Calu3 (cell line): ENCODE measurements around the gene SPTB. TPM values are rescaled to one million over a fixed set of nuclear protein-coding genes. Genes with fewer than 3 reads are reported as not detected.

Source experiments
- BruUV-seq: library from RNA; stranded (reverse); fragments of 400-500 nt; replicated peaks from 2 replicates; lab custom pipeline; 2021; lab: Mats Ljungman, UMichigan
- CTCF ChIA-PET: fragments of 300-600 bp; sonication (Branson Sonifier 250); formaldehyde crosslinking; loops from one replicate; lab custom pipeline; 2022; ENCODE audit warnings: antibody characterized with exemption; lab: Charles Lee
- DNase-seq: peaks from one replicate; pipeline ENCODE4 v3.0.0; 2022
- H3K27ac Mint-ChIP-seq: one replicate; pipeline ENCODE4 v1.8.0; 2022; ENCODE audit warnings: mixed read lengths; ENCODE audit not compliant: unreplicated experiment
- H3K27me3 Mint-ChIP-seq: one replicate; pipeline ENCODE4 v1.8.0; 2022; ENCODE audit warnings: mixed read lengths; ENCODE audit not compliant: unreplicated experiment
- H3K36me3 Mint-ChIP-seq: one replicate; pipeline ENCODE4 v1.8.0; 2022; ENCODE audit warnings: mild to moderate bottlenecking, moderate library complexity, mixed read lengths; ENCODE audit not compliant: insufficient read depth, unreplicated experiment
- H3K4me1 Mint-ChIP-seq: one replicate; pipeline ENCODE4 v1.8.0; 2022; ENCODE audit warnings: mild to moderate bottlenecking, low read depth, mixed read lengths; ENCODE audit not compliant: unreplicated experiment
- H3K4me3 Mint-ChIP-seq: one replicate; pipeline ENCODE4 v1.8.0; 2022; ENCODE audit warnings: mild to moderate bottlenecking, low read depth, moderate library complexity, mixed read lengths; ENCODE audit not compliant: unreplicated experiment
- H3K9me3 Mint-ChIP-seq: one replicate; pipeline ENCODE4 v1.8.0; 2022; ENCODE audit warnings: low read depth, mixed read lengths; ENCODE audit not compliant: unreplicated experiment
- intact Hi-C: fragments of 100-400 bp; cut with micrococcal nuclease; formaldehyde crosslinking; loops from one replicate; pipeline ENCODE4 v1.10.0; 2022; ENCODE audit not compliant: unreplicated experiment
- total RNA-seq: library from RNA; stranded (reverse); gene quantifications from 2 replicates; pipeline ENCODE4 v1.2.3, GENCODE V29; 2022
- TF ChIP-seq, protein P1 (sequence below): fragments of 200-600 bp; IDR thresholded peaks from one replicate; pipeline ENCODE4 v1.8.0; 2022; ENCODE audit warnings: antibody characterized with exemption; ENCODE audit not compliant: unreplicated experiment

SPTB gene
- total RNA-seq, 1 experiment from 2014 or later = not detected

DNA sequence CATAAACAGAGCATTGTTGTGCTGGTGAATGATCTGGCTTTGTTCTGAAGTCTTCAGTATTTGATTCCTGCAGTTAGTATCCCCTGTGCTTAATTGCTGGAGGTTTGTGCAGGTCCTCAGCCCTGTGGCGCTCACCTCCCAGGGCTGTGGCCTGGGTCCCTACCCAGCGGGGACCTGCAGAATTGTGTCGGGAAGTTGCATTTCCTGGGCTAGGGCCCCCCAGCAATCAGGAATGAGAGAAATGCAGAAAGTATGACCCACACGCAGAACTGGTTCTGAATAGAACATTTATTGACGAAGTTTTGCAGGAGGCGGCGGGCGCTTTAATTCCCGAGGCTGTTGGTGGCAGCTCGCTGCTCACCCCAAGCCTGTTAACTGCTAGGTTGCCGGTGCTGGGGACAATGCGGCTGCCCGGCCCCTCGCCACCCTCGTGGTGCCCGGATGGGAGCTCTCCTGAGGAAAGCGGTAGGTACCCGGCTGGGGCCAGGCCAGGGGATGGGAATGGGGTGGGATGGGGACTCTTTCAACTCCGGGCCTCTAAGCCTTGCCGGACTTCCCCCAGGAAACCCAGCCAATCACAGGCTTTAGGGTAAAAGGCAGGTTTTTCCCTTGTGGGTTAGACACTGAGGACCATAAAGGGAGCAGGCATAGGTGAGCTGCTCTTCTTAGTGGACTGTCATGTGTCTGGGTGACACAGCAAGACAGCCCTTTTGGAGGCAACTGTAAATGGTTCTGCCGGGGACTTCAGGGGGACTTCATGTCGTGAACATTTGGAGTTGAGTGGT, 163.9 kb downstream of the SPTB start:
- Mint-ChIP-seq H3K4me1 (peaks cover 63% of the 10 kb centered on the region), H3K27me3 (no peaks in the 10 kb centered on the region), H3K27ac (peak overlapping the region; percentile 89), H3K4me3 (peak overlapping the region; percentile 70), H3K9me3 (peaks cover 3% of the 10 kb centered on the region), H3K36me3 (peaks cover 35% of the 10 kb centered on the region)
- TF ChIP-seq, protein P1, sequence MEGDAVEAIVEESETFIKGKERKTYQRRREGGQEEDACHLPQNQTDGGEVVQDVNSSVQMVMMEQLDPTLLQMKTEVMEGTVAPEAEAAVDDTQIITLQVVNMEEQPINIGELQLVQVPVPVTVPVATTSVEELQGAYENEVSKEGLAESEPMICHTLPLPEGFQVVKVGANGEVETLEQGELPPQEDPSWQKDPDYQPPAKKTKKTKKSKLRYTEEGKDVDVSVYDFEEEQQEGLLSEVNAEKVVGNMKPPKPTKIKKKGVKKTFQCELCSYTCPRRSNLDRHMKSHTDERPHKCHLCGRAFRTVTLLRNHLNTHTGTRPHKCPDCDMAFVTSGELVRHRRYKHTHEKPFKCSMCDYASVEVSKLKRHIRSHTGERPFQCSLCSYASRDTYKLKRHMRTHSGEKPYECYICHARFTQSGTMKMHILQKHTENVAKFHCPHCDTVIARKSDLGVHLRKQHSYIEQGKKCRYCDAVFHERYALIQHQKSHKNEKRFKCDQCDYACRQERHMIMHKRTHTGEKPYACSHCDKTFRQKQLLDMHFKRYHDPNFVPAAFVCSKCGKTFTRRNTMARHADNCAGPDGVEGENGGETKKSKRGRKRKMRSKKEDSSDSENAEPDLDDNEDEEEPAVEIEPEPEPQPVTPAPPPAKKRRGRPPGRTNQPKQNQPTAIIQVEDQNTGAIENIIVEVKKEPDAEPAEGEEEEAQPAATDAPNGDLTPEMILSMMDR = no peak
- BruUV-seq = TSS peak; percentile 82
- peak; percentile 52 for DNase-seq
- CTCF ChIA-PET = interaction anchor here (1.1 kb wide), 1 partner anchor 9 kb away, joined by 3 read pairs; no protein-coding TSS in a partner anchor
- intact Hi-C loops = loop anchor here (5.0 kb wide), 1 partner anchor 44 kb away; no protein-coding TSS in a partner anchor

DNA sequence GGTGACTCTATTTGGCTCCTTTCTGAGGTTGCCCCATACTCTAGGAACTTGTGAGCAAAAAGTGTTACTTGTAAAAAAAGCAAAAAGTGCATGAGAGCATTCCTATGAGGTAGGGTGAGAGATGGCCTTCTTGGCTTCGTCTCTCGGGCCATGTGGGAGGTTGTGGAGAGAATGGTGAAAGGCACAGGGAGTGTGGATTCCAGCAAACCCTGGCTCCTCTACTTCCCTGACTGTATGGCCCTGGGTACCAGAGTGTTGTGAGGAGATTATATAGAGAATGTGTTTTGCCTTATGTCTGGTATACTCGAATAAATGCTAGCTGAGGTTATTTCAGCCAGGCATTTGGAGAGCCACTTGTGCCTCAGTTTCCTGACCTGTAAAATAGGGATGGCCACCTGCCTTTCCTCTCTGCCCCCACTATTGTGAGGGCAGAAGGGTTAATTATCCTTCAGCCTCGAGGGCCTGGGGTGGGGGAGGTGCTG, 164.5 kb downstream of the SPTB start:
- H3K36me3 Mint-ChIP-seq = peaks cover 31% of the 10 kb centered on the region
- CTCF ChIA-PET = interaction anchor here (0.6 kb wide), 1 partner anchor 287 kb away, joined by 5 read pairs; no protein-coding TSS in a partner anchor
- BruUV-seq = no TSS peak
- intact Hi-C loops = loop anchor here (5.0 kb wide), 1 partner anchor 43 kb away; no protein-coding TSS in a partner anchor
- H3K4me1 Mint-ChIP-seq = peaks cover 56% of the 10 kb centered on the region
- H3K27me3 Mint-ChIP-seq = no peaks in the 10 kb centered on the region
- TF ChIP-seq, protein P1 = no peak
- peak overlapping the region; percentile 70 for H3K4me3 Mint-ChIP-seq
- peaks cover 3% of the 10 kb centered on the region for H3K9me3 Mint-ChIP-seq
- no peak for DNase-seq
- H3K27ac Mint-ChIP-seq = peak overlapping the region; percentile 89

DNA sequence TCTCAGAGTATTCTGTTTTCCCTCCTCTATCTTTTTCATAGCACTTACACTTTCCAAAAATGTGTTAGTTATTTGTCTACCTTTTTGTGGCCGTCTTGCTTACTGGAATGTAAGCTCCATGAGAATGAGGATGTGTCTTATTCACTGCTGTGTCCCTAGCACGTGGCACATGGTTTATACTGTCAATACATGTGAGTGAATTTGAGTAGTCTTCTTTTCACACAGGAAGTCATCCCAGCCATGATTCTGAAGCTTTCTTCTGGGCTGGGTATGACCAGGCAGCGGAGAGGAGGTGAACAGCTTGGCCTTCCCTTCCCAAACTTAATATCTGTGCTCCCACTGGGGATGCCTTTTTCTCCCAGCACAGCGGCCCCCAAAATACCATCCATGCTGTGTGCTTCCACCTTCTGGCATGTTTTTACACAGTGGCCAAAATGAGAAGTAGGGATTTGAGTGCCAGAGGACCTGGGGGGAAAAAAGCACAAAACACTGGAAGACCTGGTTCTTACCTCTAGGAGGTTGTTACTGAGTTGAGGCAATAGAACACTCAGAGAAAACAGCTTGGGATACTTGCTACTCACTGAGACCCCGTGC, 165.2 kb downstream of the SPTB start:
- DNase-seq = no peak
- peaks cover 54% of the 10 kb centered on the region for H3K4me1 Mint-ChIP-seq
- no peak overlapping the region for H3K27ac Mint-ChIP-seq
- no peak overlapping the region for H3K4me3 Mint-ChIP-seq
- peaks cover 3% of the 10 kb centered on the region for H3K9me3 Mint-ChIP-seq
- H3K27me3 Mint-ChIP-seq = no peaks in the 10 kb centered on the region
- TF ChIP-seq, protein P1 = no peak
- BruUV-seq = no TSS peak
- H3K36me3 Mint-ChIP-seq = peaks cover 28% of the 10 kb centered on the region
- CTCF ChIA-PET = interaction anchor here (0.6 kb wide), 1 partner anchor 286 kb away, joined by 5 read pairs; no protein-coding TSS in a partner anchor
- intact Hi-C loops = loop anchor here (5.0 kb wide), 1 partner anchor 42 kb away; no protein-coding TSS in a partner anchor

DNA sequence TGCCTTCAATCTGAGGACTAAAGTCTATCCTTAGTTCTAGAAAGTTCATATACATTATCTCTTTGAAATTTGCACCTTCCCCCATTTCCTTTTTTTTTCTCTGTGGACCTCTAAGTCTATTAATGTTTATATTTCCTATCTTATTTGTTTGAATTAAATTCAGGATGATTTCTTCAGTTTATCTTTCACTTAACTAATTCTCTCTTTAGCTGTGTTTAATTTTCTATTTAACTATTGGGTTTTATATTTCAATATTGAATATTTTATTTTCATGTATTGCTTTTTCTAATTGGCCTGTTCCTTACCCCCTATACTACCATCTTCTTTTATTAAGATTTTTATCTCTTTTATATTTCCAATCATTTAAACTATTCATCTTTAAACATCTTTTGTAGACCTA, 166.0 kb downstream of the SPTB start:
- CTCF ChIA-PET = no interaction called here
- H3K4me1 Mint-ChIP-seq = peaks cover 57% of the 10 kb centered on the region
- H3K9me3 Mint-ChIP-seq = peaks cover 3% of the 10 kb centered on the region

More for the DNA sequence above, 166.0 kb downstream of the SPTB start:
- H3K27me3 Mint-ChIP-seq = no peaks in the 10 kb centered on the region
- BruUV-seq = no TSS peak
- no peak for DNase-seq
- TF ChIP-seq, protein P1 = no peak
- no peak overlapping the region for H3K4me3 Mint-ChIP-seq
- peaks cover 24% of the 10 kb centered on the region for H3K36me3 Mint-ChIP-seq
- H3K27ac Mint-ChIP-seq = no peak overlapping the region
- intact Hi-C loops = no loop called here
